ENCODE results near the gene ARL5B.

ARL5B gene

DNA sequence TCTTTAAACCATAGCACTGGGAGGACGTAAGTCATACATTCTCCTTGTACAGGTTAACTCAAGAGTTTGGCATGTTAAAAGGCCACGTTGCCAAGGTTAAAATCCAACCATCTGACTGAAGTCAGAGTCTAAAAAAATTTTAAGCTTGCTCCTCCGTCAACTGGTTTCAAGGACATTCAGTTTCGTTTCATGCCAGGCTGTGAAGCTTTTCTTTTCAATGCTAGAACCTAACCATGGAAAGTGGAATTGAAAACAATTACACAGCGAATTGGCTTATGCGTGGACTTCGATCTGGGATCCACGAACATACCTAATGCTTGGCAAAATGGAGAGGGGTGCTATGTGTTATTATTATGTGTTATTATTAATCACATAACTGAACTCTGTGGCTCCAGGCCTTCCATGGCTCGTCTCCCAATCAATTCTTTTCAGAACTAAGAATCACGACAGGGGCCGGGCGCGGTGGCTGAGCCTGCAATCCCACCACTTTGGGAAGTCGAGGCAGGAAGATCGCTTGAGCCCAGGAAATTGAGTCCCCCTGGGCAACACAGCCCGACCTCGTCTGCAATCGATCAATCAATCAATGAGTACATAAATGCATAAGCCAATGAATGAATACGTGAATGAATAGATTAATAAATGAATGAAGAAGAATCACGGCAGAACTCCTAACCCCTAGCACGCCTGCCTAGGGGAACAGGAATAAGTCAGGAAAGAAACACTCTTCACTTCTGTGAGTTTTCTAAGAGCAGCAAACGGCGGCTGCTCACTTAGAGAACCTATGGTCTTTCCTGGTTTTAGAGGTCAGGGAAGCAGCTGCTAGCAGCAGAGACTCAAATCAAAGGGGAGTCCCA is 733 bp upstream of the ARL5B start:
- DNase-seq (ENCODE audit: low spot score), result peak; percentile 7

DNA sequence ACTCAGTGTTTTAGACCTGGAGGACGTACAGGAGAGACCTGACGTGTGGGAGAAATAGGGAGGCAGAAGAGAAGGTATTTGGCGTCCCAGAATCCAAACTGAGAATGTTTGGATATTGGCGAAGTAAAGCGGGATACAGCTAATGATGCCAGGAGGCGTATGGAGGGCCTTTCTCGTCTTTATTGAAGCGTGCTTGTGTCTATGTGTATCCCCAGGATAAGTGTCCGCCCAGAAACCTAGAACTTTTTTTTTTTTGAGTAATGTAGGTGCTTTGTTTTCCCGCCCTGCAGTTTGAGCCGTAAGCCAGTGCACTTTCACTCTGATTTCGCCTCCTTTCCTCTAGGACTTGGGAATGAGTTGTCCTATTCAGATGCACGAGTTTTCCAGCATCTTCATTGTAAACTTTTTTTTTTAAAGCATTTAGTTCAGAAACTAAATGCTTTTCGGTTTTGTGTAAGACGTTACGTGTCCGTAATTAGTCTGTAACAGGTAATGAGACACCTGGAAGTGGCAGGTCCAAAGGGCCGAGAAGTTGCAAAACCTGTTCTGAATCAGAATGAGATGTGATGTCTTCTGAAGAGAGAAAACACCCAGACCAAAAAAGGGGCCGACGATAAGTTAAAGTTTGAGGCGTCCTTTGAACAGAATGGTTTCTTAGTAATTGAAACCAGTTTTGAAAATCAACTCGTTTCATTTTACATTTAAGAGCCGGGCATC is 746 bp downstream of the ARL5B start:
- DNase-seq (ENCODE audit: low spot score), result no peak

DNA sequence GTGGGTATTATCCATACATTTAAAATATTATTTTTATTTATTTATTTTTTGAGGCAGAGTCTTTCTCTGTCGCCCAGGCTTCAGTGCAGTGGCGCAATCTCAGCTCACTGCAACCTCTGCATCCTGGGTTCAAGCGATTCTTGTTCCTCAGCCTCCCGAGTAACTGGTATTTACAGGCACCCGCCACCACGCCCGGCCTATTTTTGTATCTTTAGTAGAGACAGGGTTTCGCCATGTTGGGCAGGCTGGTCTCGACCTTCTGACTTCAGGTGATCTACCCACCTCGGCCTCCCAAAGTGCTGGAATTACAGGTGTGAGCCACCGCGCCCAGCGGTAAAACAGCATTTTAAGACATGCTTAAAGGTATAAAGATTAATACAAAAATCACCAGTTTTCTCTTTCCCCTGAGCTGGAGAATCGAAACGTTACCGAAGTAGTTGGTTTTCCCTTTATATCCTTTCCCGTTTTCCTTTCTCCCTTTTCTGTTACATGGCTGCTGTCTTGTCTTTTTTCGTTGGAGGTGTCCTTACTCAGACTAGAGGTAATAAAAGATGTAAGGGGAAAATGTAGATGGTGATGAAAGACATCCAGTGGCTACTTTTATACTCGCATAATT is 1.7 kb downstream of the ARL5B start:
- no peak for DNase-seq (ENCODE audit: low spot score)

DNA sequence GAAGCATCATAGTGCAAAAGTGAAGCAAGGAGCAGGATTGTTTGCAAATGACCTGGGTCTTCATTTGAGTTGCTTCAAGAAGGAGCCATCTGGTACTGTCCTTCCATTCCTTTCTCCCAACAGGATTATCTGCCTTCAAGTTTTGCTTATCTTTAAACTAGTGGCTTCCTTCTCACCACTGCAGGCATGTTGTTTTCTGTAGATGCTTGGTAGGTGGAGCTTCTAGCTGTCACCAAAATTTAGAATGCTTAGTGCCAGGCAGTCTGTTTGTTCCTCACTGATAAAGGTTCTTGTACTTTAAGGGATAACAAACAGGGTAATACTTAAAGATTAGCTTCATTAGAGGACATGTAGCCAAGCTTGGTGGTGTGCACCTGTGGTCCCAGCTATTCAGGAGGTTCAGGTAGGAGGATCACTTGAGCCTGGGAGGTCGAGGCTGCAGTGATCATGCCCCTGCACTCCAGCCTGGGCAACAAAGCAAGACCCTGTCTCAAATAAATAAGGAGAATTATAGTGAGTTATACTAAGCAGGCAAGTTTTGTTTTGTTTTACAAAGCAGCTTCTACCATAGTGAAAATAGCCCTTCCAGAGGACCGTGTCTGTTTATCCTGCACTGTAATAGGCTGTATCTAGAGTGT is 5.7 kb downstream of the ARL5B start:
- no peak for DNase-seq (ENCODE audit: low spot score)

DNA sequence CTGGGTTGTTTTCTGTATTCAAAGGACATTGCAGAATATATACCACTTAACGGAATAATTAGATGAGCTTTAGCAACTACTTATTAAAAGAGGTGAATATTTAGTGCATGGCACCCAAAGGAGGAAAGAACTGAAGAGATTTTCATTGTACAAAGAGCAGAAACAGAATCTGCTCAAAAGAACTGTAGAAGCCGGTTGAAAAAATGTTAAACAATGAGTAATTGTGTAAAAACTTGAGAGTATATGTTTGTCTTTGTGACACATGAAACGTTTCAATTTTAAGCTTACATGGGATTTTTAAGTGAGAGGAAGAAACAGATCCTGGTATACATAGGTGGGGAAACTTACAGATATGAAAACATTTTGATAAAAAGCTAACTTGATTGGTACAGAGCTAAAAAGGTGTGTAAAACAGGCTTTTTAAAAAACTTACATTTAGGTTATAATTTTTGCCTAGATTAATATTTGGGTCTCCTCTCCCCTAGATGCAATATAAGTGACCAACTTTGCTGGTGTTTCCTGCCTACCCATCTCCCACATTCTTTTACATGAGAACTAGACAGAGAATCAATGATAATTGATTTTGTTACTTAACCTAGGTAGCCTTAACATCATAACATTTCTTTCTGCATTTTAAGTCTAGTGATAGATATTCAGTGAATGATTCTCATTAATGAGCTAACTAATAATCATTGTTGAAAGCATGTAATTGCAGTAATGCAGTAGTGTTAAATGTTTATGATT is 6.8 kb downstream of the ARL5B start:
- DNase-seq (ENCODE audit: low spot score), result no peak

DNA sequence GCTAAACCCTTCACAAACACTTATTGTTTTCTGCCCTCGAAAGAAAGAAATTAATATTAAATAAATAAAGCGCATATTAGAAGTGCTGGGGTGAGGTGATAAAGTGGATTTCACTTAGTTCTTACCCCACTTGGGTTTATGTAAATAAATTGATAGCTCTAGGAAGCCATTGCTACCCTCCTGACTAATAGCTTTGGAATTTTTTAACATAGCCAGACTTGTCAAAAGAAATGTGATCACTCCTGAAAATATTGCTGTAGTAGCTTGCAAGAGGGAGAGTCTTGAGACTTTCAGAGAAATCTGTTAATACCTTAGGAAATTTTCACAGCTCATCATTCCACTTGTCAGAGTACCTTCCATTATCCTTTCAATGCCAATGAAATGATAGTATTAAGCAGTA is 7.6 kb downstream of the ARL5B start:
- no peak for DNase-seq (ENCODE audit: low spot score)

DNA sequence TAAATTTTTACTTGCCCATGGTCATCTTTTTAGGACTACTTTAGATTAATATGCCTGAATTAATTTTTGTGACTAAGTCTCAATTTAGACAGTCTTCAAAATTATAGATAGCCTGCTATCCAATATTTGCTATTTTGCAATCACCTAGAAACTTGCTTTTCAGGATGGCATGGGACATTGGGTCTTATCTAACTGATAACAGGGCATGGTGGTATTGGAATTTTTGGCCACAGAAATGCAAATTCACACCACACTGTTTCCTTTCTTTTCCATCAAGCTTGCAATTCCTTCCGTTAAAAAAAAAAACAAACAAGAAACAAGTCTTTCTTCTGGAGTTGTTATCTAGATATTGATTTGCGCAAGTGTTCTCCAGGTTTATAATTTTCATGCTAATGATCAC is 8.8 kb downstream of the ARL5B start:
- no peak for DNase-seq (ENCODE audit: low spot score)

DNA sequence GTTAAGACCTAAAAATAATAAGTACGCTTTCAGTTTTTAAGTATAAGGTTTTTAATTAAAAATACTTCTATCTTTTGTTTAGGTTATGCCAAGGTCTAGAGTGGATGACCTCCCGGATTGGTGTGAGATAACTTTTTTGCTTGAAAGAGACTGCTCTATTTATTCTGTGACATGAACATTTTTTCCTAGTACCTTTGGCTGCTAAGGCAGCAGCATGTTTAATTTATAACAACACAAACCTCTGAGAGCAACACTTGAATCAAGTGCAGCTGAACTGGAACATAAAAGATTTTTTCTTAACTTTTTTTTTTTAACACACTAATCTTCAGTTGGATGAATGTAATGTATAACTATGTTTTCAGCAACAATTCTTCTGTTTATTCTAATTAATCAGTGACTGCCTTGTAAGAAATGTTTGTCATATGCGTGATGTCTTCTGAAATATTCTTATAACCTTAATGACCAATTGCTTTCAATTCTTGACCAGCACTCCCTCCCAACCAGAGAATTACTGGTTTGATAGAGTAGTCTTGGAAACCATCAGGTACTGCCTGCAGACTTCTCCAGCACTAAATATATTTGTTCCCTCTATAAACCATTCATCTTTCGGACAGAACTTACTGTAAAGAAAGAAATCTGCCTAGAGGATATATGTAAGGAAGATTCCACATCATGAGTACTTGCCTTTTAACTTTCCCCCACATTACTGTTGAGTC is 16.0 kb downstream of the ARL5B start:
- no peak for DNase-seq (ENCODE audit: low spot score)

DNA sequence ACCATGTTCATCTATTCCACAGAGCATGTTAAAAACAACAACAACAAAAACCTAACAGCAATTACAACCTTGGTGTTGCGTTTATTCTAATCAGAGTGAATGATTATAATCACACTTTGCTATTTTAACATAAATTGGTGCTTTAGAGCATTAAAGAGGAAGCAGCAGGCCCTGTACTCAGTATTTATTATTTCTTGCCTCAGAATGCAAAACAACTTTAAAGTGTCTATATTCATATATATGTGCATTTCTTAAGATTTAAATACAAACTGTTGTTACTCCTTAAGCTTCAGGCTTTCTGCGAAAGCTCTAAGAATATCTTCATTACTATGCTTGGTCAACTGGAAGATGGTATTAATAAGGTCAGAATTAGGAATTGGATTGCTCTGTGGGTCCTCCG is 21.5 kb downstream of the ARL5B start:
- no peak for DNase-seq (ENCODE audit: low spot score)

DNA sequence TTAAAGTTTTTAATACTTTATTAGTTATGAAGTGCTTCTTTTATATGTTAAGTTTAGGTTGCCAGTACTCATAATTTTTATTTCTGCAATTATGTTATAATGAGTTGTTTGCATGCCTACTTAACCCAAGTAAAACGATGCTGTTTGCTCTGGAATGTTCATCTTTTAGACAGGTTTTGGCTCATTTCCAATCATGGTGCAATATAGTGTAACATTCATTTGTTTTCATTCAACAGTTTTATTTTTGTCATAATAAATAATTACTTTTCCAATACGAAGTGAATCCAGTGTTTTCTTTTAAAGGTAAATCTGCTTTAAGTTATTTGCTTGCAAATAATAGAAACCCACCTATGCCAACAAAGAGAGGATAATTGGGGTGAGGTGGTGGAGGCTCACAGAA is 22.1 kb downstream of the ARL5B start:
- no peak for DNase-seq (ENCODE audit: low spot score)

DNA sequence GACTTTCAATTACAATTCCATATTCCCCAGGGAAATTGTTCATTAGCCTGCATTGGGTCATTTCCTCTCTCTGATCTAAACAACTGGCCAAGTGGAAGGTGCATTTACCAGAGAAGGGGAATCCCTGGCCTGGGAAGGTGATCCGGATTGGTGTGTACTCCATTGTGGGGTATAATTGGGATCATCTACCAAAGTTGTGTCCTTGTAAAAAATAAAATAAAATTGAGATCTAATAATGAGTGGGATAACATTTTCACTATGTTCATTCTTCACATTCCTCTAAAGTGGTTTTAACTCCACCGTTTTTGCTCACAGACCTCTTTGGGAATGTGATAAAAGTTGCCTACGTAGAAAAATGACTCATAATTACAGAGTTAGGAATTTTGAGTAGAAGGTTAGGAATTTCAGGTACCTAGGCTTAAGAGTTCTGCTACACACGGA is 22.8 kb downstream of the ARL5B start:
- DNase-seq (ENCODE audit: low spot score), result no peak

DNA sequence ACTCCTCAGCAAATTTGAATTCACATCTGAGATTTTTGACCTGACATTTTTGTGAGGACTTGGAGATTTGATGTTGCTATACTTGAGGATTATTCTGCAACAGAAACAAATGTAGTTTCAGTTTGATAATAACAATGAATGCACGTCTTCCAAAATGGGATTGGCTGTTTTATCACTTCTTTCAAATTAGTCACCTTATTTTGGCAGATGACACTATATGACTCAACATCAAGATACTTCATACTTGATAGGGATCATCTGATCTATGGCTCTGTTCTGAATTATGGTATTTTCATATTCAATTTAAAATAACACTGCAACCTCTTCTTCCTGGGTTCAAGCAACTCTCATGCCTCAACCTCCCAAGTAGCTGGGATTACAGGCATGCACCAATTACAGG is 24.2 kb downstream of the ARL5B start:
- DNase-seq (ENCODE audit: low spot score), result no peak

DNA sequence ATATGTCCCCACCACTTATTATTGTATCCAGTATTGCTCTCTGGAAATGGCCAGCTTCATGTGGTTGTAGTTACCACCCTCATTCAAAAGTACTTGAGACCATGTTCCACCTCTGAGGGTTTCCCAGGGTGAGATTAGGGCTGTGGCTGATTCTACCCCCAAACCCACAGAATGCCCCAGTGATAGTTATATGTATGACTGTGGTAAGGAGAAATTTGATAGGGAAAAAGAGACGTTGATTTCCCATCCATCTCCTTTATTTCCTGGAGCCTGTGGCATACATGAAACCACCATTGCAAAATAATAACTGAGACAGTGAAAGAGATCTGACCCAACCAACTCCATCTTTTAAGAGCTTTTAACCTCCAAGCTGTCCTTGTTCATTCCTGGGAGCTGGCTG is 25.2 kb downstream of the ARL5B start:
- no peak for DNase-seq (ENCODE audit: low spot score)

DNA sequence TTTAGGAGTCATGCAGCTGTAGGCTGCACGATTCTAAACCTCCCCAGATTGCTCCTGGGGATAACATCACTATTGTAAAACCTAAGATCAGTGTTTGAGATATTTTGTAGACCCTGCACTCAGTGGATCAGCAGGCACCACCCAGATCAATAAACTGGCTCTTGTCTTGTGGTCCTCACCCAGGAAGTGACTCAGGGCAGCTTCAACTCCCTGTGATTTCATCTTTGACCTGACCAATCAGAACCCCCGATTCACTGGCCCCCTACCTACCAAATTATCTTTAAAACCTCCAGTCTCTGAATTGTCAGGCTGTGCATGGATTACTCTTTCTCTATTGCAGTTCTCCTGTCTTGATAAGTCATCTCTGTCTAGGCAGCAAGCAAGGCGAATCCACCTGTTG is 25.7 kb downstream of the ARL5B start:
- DNase-seq (ENCODE audit: low spot score), result no peak

DNA sequence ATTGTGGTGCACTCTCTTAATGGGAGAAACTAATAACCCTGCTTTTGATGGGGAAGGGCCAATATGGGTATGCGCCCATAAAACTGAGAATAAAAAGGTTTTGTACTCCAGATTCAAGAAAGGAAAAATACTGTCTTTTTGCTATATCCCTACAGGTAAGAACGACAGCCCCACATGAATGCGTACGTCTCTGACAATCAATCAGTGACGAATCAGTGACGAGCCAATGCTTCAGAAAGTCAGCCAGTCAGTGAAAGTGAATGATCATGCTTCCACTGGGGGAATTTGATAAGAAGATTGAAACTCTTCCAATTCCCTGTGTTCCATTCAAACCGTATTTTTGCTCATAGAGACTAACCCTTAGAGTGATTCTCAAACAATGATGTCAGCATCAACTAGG is 26.3 kb downstream of the ARL5B start:
- no peak for DNase-seq (ENCODE audit: low spot score)

DNA sequence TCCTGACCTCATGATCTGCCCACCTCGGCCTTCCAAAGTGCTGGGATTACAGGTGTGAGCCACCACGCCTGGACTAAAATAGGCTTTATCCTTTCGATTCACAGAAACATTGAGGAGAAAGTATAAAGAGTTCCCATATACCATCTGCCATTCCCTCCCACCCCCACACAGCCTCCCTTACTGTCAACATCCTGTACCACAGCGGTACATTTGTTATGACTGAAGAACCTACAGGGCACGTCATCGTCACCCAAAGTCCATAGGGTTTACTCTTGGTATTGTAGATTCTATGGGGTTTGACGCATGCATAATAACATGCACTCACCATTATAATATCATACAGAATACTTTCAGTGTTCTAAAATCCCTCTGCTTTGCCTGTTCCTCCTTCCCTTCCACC is 28.0 kb downstream of the ARL5B start:
- DNase-seq (ENCODE audit: low spot score), result no peak

DNA sequence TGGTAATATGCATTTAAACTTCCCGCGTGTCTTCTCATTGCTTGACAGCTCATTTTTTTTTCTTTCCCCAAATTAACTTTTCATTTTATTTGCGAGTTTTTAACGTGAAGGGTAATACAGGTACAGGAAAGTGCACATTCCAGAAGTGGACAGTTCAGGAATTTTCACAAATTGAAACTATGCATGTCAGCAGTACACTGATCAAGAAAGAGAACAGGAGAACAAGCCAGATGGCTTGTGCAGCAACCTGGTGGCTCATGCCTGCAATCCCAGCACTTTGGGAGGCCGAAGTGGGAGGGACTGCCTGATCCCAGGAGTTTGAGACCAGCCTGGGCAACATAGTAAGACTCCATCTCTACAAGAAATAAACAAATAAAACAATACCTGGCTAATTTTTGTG is 28.5 kb downstream of the ARL5B start:
- DNase-seq (ENCODE audit: low spot score), result no peak

DNA sequence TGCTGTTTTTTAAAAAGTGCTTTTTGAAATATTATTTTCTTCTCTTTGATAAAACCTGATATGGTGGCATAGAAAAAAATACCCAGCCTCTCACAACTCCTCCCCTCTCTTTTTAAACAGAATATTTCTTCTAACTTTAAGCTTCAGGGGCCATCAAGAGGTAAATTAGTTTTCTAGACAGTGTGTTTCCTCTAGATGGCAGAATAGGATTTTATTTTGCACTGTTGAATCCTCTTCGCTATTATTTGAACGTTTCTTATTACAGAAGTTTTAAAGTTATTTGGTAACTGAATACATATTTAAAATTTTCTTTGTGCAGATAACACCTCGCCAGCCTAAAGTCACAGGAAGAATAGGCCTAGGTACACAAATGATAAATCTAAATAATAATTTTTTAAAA is 30.3 kb downstream of the ARL5B start:
- DNase-seq (ENCODE audit: low spot score), result no peak

DNA sequence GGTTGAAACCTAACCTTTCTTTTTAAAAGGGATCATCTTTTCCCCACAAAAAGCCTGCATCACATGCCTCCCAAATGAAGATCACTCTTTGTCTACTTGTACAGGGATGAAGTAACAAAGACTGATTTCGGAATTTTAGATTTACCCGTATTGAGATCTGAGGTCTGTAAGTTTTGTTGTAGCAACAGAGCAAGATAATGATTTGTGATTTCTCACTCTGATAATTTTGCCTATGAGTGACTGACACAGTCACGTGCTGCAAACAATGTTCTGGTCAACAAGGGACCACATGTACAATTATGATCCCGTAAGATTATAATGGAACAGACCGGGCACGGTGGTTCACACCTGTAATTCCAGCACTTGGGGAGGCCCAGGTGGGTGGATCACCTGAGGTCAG is 31.3 kb downstream of the ARL5B start:
- DNase-seq (ENCODE audit: low spot score), result no peak

DNA sequence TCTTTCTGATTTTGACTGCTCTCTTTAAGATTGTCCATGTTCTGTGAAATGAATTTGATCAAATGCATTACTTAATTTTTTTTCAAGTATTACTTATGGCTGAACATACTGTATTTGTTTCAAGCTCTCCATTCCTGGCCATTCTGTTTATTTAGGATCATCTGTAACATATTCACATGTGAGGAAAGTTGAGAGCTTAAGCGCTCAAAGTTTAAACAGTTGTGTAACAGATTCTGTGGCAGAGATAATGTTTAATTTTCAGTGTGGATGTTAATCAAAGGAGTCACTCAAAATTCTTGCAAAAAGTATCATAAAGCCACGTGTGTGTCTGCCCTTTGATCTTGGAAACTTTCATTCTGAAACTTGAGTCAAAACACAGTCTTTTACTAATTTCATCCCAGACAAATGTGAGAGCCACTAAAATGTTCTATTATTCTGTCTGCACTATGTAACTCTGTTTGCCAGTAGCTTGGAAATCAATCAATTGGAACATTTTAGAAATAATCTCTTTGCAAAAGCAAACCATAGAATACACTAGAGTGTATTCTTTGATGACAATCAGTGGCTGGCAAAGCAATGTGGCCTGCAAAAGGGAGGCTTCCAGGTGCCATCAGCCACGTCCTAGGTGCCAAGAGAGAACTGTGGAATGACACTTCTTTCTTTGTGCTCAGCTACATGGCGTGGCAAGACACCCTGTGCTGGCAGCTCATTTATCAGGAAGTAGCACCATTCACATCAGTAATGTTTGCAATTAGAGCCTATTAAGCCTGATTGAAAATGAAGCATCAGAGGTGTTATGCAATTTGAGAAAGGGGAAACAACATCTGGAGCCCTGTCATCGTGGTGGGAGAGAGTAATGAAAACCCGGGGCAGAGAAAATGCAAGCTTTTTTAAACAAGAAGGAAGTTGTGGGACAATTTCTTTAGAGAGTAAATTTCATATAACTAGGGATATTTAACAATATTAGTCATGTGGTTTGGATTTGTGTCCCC is 40.9 kb downstream of the ARL5B start:
- no peak for DNase-seq (ENCODE audit: low spot score)
